Occipital lobe (tissue), 2 donors: Measurements from ENCODE around the gene COL8A1. TPM values are rescaled to one million over a fixed set of nuclear protein-coding genes. Genes with fewer than 3 reads are reported as not detected.

ENCODE experiments used
- DNase-seq: peaks from one replicate; lab custom pipeline; 2025; lab: John Stamatoyannopoulos, UW
- total RNA-seq: library from RNA; depleted of rRNA; stranded (reverse); fragments of >200 nt; gene quantifications from one replicate; pipeline ENCODE4 v1.2.3, GENCODE V29; 2014

Gene COL8A1
- total RNA-seq, 1 donor from 2014 or later = 0.62 TPM

DNA sequence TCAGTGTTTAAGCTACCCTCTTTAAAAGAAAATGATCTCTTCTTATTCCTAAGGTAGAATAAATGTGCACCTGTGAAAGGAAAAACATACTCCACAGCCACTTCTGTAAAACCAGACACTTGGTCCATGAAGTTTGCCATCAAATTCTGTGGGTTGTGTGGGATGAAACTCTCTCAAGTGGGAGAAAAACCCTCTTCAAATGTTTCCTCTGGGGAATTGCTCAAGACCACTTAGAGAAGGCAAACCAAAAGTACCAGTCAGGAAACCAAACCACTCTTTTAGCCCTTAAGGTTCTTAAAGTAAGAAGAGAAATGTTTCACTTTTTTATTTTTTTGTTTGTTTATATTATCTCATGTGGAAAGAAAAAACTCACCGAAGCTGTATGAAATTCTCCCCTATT, 1.2 kb downstream of the COL8A1 start:
- DNase-seq = no peak

DNA sequence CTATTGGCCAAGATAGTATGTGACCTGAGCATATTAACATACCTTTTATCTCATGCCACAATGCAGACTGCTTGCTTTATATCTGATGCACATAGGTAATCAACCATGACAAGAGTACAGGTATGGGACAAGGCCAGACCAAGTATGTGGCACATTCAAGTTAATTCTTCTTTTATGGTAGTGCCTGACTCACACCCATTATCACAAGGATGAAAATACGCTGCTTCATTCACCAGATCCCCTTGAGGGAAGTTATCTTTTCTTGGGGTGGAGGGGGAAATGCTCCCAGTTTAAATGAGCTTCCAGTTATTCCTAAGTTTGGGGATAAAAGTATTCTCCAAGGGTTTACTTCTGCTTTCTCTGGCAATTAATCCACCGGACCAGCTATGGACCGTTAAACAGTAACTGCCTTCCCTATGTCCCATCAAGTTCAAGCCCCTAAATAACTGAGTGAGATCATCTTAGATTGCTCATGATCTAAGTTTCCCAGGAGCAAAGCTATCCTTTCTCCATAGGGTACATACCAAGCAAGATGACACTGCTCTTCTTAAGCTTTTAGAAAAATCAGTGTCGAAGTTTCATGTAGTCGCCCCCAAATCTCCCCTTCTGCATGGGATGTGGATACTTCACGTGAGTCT, 1.9 kb downstream of the COL8A1 start:
- DNase-seq = no peak

DNA sequence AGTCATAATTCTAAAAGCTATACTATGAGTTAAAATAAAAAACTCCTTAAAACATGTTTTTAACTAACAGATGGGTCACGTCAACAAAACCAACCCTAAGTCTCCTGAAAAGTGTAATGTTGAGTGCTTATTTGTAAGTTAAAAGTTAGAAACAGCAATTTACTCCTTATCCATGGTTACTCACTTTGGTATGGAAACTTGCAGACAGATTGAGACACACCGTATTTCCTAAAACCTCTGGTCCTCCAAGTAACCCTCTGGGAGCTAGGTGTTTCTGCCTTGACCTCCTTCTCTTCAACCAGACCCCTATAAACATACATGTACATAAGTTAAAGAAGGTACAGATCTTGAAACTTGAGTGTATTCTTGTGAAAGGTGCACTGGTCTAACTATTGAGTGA, 3.1 kb downstream of the COL8A1 start:
- DNase-seq = no peak

DNA sequence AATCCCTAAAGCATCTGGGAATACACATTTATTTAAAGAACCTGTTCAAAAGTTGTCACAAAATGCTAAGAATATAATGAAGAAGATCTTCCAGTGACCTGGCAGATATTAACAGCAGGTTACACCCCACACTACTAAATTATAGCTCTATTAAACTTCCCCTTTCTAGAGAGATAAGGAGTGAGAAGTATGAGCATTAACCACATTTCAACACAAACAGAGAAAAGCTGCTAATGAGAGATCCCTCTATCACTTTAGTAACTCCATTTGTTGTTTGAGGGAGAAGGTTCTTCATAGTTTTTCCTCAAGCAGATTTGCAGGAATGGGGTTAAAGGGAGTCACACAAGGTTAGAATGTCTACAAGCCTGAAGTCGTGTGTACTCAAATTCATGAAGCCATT, 3.6 kb downstream of the COL8A1 start:
- DNase-seq = no peak

DNA sequence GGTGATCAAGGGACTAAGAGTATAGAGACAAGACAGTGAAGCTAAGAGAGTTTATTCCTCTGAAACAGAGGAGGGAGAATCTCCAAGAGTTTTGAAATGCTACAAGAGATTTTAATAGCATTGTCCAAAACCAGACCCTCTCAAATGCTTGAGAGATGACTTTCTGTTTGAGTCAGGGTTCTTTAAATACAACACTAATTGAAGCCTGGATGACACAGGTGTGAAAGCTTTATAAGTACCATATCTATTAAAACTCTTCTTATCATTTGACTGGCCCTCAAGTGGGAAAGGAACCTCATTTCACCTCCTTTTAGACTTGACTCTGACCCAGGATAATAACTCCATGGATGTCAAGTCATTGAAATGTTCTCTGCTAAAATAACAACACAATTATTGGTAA, 5.6 kb downstream of the COL8A1 start:
- DNase-seq = no peak

DNA sequence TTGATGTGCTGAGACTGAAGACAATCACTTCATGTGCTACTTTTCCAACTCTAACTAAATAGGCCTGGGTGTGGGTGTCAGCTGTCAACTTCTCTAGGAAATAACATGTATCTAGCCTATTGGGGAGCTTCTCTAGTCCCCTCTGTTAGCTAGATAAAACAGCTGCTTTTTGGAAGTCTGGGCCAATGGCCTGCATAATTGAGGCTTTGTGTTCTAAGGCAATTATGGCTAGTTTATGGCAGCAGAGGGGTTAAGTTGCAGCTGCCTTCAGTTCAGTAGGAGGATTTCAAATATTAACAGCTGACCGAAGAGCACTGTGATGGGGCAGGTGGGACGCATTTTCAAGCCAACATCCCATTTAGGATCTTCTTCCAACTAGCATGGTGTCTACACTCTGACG, 6.4 kb downstream of the COL8A1 start:
- no peak for DNase-seq

DNA sequence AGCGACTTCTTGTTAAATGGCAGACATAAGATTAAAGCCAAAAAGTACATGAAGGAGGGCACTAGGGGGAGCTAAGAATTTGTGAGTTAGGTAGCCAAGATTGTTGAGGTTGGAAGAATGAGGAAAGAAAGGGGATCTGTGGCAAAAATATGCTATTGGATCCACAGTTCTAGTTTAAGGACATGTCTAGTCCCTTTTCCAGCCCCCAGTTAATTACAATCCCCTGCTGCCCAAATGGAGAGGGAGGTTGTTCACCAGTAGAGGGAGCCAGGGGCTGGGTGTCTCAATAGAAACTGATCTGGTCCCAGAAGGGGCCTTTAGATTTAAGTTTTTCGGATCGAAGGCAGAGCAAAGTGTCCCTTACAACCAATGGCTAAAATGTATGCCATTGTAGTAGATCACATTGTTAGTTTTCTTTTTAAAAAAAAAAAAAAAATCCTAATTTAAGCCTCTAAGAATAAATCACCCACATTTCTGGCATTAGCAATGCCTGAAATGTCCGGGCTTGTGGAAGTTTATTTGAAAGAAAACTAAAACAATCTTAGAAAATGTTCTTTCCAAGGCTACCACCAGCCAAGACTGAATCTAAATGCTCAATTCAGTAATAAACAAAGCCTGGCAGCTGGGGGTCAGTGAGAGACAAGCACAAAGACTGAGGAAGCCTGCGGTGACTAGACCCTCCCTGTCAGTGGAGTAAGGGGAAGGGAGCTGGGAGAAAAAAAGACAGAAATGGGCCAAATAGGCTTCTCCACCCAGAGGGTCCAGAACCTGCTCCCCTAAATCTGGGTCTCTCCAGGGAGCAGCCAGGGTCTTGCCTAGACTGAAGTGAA, 7.1 kb downstream of the COL8A1 start:
- no peak for DNase-seq

GRCh38 chr3:99646107-99646435, 7.7 kb downstream of the COL8A1 start:
- no peak for DNase-seq

DNA sequence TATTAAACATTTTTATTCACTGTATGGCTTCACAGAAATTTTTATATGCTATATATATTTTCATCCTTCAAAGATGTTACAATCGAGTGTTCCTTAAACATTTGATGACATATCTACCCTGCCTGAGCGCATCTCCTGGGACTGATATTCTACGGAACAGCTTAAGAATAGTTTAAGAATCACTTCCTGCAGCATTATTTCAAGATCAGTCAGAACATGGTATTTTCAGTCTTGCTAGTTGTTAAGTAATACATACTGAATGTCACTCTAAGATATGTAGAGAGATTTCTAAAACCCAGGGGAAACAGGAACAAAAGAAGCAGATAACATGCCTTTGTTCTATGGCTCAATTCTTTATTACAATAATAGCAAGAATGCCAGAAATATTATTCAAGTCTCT, 8.7 kb downstream of the COL8A1 start:
- no peak for DNase-seq

- DNase-seq = no peak
These were observed 9.7 kb downstream of the COL8A1 start for GRCh38 chr3:99648101-99648500.

GRCh38 chr3:99648516-99648915, 10.1 kb downstream of the COL8A1 start:
- no peak for DNase-seq

DNA sequence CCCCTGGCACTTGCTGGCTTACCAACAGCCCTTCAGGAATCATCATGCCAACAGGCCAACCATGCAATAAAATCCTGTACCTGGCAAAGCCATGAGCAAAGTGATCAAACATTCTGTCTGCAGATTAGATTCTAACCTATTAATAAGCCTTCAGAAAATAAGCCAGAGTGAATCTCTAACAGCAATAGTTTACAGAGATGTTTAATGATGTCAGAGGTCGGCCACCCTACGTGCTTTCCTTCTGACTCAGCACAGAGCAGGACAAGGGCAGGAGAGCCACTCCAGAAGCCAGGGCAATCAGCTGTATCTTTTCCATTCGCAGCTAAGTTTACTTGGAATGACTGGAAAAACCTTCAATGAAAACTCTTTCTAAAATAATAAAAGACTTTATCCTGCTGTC, 13.1 kb downstream of the COL8A1 start:
- no peak for DNase-seq

DNA sequence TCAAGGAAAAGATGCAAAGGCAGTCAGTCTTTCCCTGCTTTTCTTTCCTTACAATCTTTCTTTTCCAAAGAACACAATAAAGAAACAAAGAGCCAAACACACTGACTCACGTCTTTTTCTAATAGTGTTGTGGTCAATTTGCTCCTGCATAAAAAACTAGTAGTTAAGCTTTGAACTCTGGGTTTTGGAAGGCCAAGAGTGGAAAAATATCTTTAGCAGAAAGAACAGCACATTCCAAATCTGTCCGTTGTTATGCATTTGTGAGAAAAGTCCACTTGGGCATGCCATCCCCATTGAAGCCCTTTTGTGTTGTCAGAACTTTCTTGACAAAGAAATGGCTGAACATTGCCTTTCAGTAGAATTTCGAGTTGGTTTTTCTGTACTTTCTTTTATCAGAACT, 18.2 kb downstream of the COL8A1 start:
- DNase-seq = no peak

DNA sequence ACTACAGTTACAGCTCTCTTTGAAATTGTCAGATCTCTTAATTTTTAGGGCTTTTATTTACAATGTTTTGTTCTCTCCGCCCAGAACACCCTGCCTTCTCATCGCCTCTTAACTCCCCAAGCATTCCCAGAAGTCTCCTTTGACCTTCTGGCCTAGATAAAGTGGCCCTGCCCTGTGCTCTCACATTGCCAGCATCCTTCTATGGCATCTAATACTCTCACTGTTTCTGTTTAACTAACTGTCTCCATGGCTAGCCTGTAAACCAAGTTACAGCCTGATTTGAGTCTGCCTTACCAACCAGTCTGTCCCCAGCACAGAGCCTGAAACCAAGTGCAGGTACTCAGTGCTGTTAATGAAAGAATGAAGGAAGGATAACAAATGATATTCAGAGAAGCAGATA, 19.9 kb downstream of the COL8A1 start:
- DNase-seq = no peak

DNA sequence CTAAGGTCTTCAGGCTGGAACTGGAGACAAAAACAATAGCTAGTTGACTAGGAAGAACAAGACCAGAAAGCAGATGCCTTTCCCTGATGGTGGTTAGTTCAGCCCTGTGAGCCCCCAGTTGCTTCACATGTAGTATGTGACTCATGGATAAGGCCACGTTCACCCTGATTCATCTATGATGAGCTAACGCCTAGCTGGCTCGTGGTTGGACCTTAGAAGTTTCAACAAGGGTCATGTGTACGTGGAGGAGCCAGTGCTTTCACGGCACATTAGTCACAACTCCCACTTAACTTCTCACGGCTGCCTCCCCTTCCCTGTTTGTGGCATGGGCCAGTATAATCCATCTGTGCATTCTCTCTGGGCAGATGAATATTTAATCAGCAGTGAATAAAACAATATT, 20.6 kb downstream of the COL8A1 start:
- no peak for DNase-seq

- no peak for DNase-seq
These were observed 21.6 kb downstream of the COL8A1 start for GRCh38 chr3:99659951-99660350.

GRCh38 chr3:99662838-99663570, 24.6 kb downstream of the COL8A1 start:
- DNase-seq = no peak

DNA sequence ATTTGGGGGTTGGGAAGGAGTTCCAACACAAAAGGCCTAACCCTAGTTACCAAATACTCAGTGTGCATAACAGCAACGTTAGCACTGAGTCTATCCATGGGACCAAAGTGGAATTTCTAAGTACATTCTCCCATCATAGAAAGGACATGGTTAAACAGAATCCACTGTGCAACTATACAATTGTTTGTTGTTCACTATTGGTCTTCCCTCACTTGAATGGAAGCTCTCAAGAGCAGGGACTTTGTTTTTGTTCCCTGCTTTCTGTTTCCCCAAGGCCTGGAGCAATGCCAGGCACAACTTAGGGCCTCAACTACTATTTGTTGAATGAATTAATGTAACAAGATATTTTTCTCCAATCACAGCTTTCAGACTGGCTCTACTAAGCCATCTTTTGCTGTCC, 25.6 kb downstream of the COL8A1 start:
- no peak for DNase-seq

DNA sequence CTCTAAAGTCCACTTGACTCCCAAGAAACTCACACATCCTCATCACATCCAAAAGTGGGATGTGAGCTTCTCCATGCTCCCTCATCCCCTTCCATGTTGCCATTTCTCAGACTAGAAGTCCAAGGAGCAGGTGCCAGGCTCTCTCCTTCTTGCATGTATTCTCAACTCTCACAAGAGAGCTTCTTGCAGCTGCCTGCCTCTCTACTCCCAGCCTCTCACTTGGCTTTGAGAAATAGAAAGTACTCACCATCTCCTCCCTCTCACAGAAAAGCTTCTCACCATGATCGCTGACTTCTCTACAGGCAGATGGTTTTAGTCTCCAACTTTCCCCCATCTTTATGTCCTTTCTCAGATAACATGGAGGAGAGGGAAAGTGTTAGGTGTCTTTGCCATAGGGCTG, 26.6 kb downstream of the COL8A1 start:
- no peak for DNase-seq

DNA sequence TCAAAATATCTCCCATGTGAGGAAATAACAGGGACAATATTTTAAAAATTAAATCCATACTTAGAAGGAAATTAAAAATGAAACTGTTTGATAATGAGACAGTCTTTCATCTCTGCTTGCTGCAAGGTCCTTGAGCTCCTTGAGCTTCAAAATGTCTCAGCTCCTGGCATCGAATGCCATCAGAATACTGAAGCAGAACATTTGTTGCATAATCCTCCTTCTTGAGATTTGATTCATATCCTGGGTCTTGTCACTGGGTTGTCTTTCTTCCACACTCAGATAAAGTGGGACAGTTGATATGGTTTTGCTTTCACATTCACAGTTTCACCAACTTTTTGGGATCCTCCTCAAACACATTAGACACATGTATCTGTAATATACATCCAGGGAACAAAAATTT, 27.8 kb downstream of the COL8A1 start:
- DNase-seq = no peak

GRCh38 chr3:99668044-99668443, 29.6 kb downstream of the COL8A1 start:
- no peak for DNase-seq

GRCh38 chr3:99669879-99670555, 31.6 kb downstream of the COL8A1 start:
- no peak for DNase-seq
